ENCODE results near the gene HMGB4.

The HMGB4 gene

GRCh38 chr1:33848205-33848937 lies 15.5 kb upstream of the HMGB4 start:
- DNase-seq = no peak

- DNase-seq = no peak
These were observed 14.7 kb upstream of the HMGB4 start for GRCh38 chr1:33849211-33849610.

- no peak for DNase-seq
These were observed 13.4 kb upstream of the HMGB4 start for GRCh38 chr1:33850481-33850880.

GRCh38 chr1:33852711-33853110 lies 11.2 kb upstream of the HMGB4 start:
- DNase-seq = no peak

- no peak for DNase-seq
These were observed 10.4 kb upstream of the HMGB4 start for GRCh38 chr1:33853431-33853830.

- DNase-seq = no peak
These were observed 9.8 kb upstream of the HMGB4 start for GRCh38 chr1:33854091-33854490.

GRCh38 chr1:33860671-33861070 lies 3.2 kb upstream of the HMGB4 start:
- no peak for DNase-seq

GRCh38 chr1:33864460-33865389 lies 846 bp downstream of the HMGB4 start:
- DNase-seq = no peak

- DNase-seq = peak; percentile 8
These were observed 2.4 kb downstream of the HMGB4 start for GRCh38 chr1:33866281-33866680.

- DNase-seq = no peak
These were observed 3.8 kb downstream of the HMGB4 start for GRCh38 chr1:33867684-33868083.

GRCh38 chr1:33872275-33872674 lies 8.4 kb downstream of the HMGB4 start:
- no peak for DNase-seq

GRCh38 chr1:33872683-33873082 lies 8.8 kb downstream of the HMGB4 start:
- no peak for DNase-seq

- DNase-seq = no peak
These were observed 10.8 kb downstream of the HMGB4 start for GRCh38 chr1:33874636-33875035.

- no peak for DNase-seq
These were observed 12.0 kb downstream of the HMGB4 start for GRCh38 chr1:33875862-33876261.

- no peak for DNase-seq
These were observed 13.2 kb downstream of the HMGB4 start for GRCh38 chr1:33876970-33877650.

GRCh38 chr1:33878392-33878791 lies 14.5 kb downstream of the HMGB4 start:
- no peak for DNase-seq

GRCh38 chr1:33880305-33880704 lies 16.4 kb downstream of the HMGB4 start:
- no peak for DNase-seq

GRCh38 chr1:33886496-33886895 lies 22.6 kb downstream of the HMGB4 start:
- DNase-seq = no peak

- DNase-seq = no peak
These were observed 29.4 kb downstream of the HMGB4 start for GRCh38 chr1:33893147-33893830.

- DNase-seq = no peak
These were observed 31.5 kb downstream of the HMGB4 start for GRCh38 chr1:33895396-33895795.

GRCh38 chr1:33895976-33896375 lies 32.1 kb downstream of the HMGB4 start:
- no peak for DNase-seq

- no peak for DNase-seq
These were observed 33.3 kb downstream of the HMGB4 start for GRCh38 chr1:33897092-33897725.

All from right kidney (tissue), 1 donor.